GM12891 (cell line): ENCODE data around the gene ABCC4.

Experiments used
- POLR2A ChIP-seq: IDR thresholded peaks from 2 replicates; pipeline ENCODE4 v1.6.1; 2011; ENCODE audit warnings: low read depth, low read length, control low read depth
- POLR2AphosphoS5 ChIP-seq: IDR thresholded peaks from 2 replicates; pipeline ENCODE4 v1.6.1; 2011; ENCODE audit warnings: low read depth, low read length, control low read depth

- TF ChIP-seq POLR2AphosphoS5 = no peak
- TF ChIP-seq POLR2A = no peak
Observed at GRCh38 chr13:95251641-95252040, 49.6 kb downstream of the ABCC4 start.
